GM15510 (cell line): Measurements from ENCODE around the gene SCN5A.

Source experiments
- POLR2A ChIP-seq: IDR thresholded peaks from 3 replicates; pipeline ENCODE4 v1.6.1; 2011; ENCODE audit warnings: borderline replicate concordance; ENCODE audit not compliant: insufficient read length; ENCODE audit errors: extremely low read depth

Gene SCN5A

GRCh38 chr3:38652934-38653333, 3.4 kb upstream of the SCN5A start:
- TF ChIP-seq POLR2A = no peak

DNA sequence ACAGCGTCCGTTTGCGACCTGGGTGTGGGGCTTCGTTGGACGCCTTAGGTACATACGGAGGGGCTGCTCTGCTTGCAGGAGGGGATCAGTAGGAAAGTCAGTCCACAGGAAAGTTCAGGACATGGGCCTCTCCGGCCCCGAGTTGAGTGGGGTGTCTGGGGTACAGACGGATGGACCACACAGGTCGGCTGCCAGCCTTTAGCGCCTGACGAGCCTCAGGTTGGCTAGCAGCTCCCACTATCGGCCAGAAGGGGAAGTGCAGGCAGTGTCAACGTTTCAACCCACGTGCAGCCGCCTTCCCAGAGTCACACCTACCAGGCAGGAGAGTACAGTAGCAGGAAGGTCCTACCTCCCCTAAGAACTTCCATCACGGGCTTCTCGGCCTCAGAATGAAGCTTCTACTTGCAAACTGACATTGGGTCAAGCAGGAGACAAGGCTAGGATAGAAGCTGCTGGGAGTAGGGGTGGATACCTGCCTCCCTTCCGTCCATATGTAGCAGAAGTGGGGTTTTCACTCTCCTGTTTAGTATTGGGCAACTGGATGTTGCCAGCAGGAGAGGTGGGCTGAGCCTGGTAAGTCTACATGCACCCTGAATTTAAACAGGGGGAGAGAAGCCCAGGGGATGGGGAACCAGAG, 1.8 kb upstream of the SCN5A start:
- TF ChIP-seq POLR2A = no peak

DNA sequence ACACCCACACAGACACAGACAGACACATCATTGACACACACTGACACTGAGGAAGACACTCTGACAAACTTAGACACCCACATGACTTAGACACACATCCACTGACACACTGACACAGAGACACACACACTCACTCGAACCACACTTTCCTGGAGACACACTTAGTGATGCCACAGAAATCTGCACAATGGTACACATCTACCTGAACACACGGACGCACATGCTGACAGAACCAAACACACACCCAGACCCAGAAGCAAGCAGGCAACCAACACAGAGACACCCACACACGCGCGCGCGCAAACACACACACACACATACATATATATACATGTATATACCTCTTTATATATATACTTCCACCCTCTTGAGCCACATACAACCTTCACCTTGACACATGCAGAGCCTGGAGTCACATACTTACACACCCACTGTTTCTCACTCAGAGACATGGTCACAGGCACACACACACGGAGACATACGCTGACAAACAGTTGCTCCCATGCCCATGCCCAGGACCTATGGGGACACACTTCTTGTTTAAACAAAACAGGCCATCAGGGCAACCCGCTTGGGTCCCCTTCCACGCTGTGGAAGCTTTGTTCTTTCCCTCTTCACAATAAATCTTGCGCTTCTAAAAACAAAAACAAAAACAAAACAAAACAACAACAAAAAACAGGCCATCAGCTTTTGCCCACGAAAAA, 913 bp upstream of the SCN5A start:
- TF ChIP-seq POLR2A = no peak

DNA sequence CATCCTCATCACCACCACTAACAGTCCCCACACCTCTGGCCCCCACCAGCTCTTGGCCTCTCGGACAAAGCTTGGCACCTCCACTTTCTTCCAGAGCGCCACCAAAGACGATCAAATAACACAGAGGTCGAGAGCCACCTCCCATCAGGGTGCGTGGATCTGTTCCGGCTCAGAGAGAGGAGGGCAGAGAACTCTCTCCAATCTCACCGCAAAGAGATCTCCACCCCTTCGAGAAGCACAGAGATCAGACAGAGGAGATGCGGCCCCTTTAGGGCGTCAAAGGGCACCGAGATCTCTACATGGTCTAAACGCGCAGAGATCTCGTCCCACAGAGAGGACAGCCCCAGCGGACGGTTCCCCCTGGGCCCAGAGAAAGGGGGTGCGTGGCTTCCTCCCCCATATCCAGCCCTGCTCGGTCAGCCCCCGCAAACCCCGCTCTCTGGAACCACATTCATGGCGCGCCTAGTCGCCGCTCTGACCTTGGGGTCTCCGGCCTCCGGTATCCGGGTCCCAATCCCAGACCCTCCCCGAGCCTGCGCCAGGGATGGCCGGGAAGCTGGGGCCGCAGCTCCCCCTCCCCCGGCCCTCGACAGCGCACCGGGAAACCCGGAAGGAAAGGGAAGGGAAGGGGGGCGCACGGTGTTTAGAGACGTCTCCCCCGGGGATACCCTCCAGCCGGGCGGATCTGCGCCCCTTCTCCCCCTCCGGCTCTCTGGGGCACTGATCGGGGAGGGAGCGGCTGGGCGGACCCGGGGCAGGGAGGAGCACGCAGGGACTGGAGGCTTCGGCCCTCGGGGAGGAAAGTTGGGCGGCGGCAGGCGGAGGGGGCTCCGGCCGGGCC, 608 bp downstream of the SCN5A start:
- no peak for TF ChIP-seq POLR2A

DNA sequence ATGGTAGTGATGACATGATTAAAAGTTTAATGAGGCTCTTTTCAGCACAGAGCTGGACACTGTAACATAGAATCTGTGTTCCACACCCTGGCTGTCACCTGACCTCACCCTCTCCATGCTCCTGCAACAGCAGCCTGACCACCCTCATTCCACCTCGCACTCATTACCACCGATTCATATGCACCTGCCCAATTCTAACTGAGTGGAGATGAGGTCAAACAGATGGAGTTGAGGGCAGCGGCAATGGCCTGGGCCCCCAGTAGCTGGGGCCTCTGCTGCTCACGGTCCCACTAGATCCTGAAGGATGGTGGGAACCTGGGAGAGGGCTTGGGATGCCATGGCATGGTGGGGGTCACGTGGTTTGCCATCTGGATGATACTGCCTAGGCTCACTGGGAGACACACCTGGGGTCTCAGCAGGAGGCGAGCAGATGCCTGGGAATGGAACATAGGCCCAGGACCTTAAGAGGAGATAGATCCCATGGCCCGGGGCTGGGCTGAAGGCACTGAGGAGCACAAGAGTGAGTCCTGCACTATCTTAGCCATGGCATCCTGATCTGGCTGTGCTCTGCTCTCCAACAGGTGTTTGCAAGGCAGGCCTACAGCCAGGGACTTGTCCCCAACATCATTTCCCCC, 1.3 kb downstream of the SCN5A start:
- no peak for TF ChIP-seq POLR2A

GRCh38 chr3:38647217-38647970, 2.1 kb downstream of the SCN5A start:
- TF ChIP-seq POLR2A = no peak

DNA sequence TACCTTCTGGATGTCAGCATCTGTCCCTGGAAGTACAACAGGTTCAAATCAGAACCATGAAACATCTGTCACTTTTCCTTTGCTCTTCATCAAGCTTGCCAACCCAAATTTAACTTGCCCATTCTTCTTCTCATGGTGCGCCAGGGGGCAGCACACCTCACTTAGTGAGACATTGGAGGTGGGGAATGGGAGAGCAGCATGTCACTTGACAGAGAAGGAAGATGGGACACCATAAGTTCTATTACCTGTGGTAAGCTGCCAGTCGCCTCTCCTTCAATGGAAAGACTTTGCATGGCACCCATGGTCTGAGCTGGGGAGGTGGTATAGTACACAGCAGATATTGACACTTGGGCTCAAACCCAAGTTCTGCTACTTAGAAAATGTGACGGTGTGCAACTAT, 2.9 kb downstream of the SCN5A start:
- TF ChIP-seq POLR2A = no peak

DNA sequence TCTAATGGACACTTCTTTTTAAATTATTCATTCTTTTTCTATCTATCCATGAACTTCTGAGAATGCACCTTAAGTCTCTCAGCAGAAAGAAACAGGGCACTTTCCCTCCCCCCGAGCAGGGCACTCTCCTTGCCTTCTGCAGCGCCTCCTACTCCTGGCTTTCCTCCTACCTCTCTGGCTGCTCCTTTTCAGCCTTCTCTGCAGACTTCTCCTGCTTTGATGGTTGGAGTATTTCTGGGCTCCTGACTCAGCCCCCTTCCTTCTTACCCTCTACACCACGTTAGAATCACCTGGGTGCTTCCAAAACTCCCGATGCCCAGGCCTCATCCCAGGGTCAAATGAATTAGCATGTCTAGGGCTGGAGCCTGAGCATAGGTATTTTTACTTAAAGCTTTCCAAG, 3.4 kb downstream of the SCN5A start:
- TF ChIP-seq POLR2A = no peak

DNA sequence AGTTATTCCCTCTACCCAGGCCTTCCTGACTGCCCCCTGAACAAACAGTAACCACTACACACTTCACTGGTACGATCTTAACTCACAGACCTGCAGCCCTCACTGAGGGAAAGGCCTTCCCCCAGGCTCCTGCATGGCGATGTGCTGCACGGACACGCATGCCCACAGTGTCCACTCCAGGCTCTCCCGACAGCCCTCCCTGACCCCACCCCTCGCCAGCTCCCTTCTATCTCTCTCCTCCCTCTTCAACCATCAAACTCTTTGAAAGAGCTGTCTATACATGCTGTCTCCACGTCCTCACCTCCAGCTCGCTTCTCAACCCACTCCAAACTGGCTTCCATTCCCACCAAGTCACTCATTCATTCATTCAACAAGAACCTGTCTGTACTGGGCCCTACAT, 3.9 kb downstream of the SCN5A start:
- no peak for TF ChIP-seq POLR2A

GRCh38 chr3:38645076-38645475, 4.4 kb downstream of the SCN5A start:
- TF ChIP-seq POLR2A = no peak

DNA sequence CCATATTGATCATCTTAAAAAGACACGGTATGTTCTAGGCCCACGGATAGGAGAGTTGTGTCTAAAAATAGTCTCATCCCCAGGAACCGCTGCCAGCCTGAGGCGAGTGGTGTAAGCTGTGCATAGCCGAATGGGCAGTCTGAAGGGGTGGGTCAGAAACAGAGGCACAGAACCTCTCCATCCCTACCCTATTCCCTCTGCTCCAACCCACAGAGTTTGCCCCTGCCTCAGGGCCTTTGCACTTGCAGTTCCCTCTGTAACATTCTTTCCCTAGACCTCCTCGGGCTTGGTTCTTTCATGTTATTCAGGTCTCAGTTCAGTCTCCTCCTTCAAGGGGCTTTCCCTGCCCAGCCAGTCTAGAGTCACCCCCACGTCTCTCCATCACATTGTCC, 4.8 kb downstream of the SCN5A start:
- TF ChIP-seq POLR2A = no peak

- TF ChIP-seq POLR2A = no peak
These were observed 5.3 kb downstream of the SCN5A start for GRCh38 chr3:38644016-38644661.

GRCh38 chr3:38643592-38643991, 5.9 kb downstream of the SCN5A start:
- TF ChIP-seq POLR2A = no peak

DNA sequence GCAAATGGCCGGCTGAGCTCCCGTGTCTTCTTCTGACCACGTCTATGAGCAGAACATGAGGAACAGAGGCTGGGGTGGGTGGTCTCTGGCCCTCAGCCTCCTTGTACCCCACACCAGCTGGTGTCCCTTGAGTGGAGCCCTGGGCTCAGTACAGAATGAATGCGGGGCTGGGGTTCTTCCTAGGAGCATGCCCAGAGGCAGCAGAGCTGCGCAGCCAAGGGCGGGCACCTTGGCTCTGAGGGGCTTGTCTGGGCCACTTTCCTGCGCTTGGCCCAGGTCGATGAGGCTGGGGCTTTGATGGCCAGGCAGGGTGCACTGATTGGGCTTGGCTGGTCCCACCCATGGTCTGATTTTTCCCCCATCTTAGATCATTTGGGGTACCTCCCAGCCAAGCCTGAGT, 6.4 kb downstream of the SCN5A start:
- no peak for TF ChIP-seq POLR2A
